Prostate gland (tissue), 2 donors: ENCODE results near the gene RBPJL.

Experiments
- CTCF ChIP-seq, 4 experiments: fragments of 200-600 bp in 2 of 4; fragments of 450-650 bp in 2 of 4; sonication (generic) in 2 of 4; IDR thresholded peaks; 1 replicate in 3 of 4; 2 replicates in 1 of 4; pipeline ENCODE4 v1.5.1; 2016 to 2019; ENCODE audit warnings: antibody characterized with exemption in 4 of 4, mild to moderate bottlenecking in 2 of 4, moderate library complexity in 2 of 4
- POLR2A ChIP-seq: fragments of 450-650 bp; IDR thresholded peaks from one replicate; pipeline ENCODE4 v1.6.1; 2016; ENCODE audit warnings: antibody characterized with exemption, mild to moderate bottlenecking
- POLR2AphosphoS5 ChIP-seq: sonication (generic); formaldehyde crosslinking; IDR thresholded peaks from one replicate; pipeline ENCODE4 v1.6.1; 2017; ENCODE audit warnings: antibody characterized with exemption

GRCh38 chr20:45318386-45318939 lies 11.8 kb downstream of the RBPJL start:
- TF ChIP-seq CTCF (IDR thresholded peaks at IDR 0.05) (no peak), POLR2A (no peak), POLR2AphosphoS5 (no peak)
